ENCODE results near the gene P2RY13. TPM values are rescaled to one million over a fixed set of nuclear protein-coding genes. Genes with fewer than 3 reads are reported as not detected.

P2RY13 gene
- 1 to 10 TPM in 8 of 9 donors, under 1 TPM in 1; 0.66 to 6.0 (median 2.4) TPM for total RNA-seq
- polyA plus RNA-seq = 1 to 10 TPM; 1.2 to 2.7 (median 1.7) TPM
- long read RNA-seq, donor 1 = 0 reads
- long read RNA-seq, donor 2 = 0 reads
- long read RNA-seq, donor 3, partial matches to known transcripts = 0 of 1 reads
- long read RNA-seq, donor 3, other reads (novel, unspliced or antisense) = 0 of 1 reads
- long read RNA-seq, donor 4 = 0 reads
- long read RNA-seq, donor 5, partial matches to known transcripts = 0 of 2 reads
- long read RNA-seq, donor 5, other reads (novel, unspliced or antisense) = 0 of 2 reads
- long read RNA-seq, donor 6, partial matches to known transcripts = 0 of 2 reads
- long read RNA-seq, donor 6, other reads (novel, unspliced or antisense) = 1 of 2 reads
- long read RNA-seq, donor 7 = 0 reads
- long read RNA-seq, donor 8, partial matches to known transcripts = 0 of 1 reads
- long read RNA-seq, donor 8, other reads (novel, unspliced or antisense) = 0 of 1 reads
- long read RNA-seq, donor 9, partial matches to known transcripts = 0 of 1 reads
- long read RNA-seq, donor 9, other reads (novel, unspliced or antisense) = 0 of 1 reads
- long read RNA-seq, donor 10 = 0 reads

DNA sequence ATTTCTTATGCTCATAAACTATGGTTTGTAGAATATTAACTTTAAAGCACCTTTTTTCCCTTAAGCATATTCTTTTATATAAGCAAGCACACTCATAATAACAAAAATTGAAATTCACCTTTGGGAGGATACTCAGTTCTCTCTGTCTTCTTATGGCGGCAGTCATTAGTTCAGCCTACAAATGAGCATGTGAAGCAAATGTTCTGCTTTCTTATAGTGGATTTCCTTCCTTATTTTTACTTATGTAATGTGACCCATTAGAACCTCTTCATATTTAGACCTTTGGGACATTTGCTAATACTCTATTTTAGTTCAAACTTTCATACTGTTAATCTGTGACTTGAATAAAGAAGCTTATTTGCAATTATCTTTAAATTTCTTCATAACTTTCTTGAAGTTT is at the start of gene P2RY13:
Gene P2RY13 (minus strand): TSS at position 187 of the 400 bp plus-strand sequence. CDS start 21 bp downstream, at position 166.
- H3K27me3 ChIP-seq = no peaks in the 10 kb centered on the region
- intact Hi-C loops (cut with DNase I) = no loop called here
- 84 to 94% (median 86%) methylated on average over 1 of the region's 1 CpG for WGBS, 4 donors
- no peak for DNase-seq
- peaks cover 8 to 13% of the 10 kb centered on the region in 2 donors for H3K4me1 ChIP-seq (replicated peaks in 1 of 2)
- TF ChIP-seq POLR2A (IDR thresholded peaks at IDR 0.05) (no peak), CTCF (IDR thresholded peaks at IDR 0.05) (no peak)
- H3K36me3 ChIP-seq (replicated peaks in 1 of 2) = no peaks in the 10 kb centered on the region
- H3K4me3 ChIP-seq = peak within 1 kb of the TSS in 1 of 4 donors; percentile 41
- peak within 1 kb of the TSS in 3 of 5 donors; percentile 5 to 31 (median 28) for H3K27ac ChIP-seq
- H3K9me3 ChIP-seq (replicated peaks in 1 of 3) = no peaks in the 10 kb centered on the region

- no peak for DNase-seq
Observed at GRCh38 chr3:151377768-151378385, 48.5 kb upstream of the P2RY13 start.

GRCh38 chr3:151372063-151372820 is 42.9 kb upstream of the P2RY13 start:
- peak overlapping the region in 2 of 5 donors; percentile 3 to 56 for H3K27ac ChIP-seq
- H3K36me3 ChIP-seq (replicated peaks in 1 of 2) = no peaks in the 10 kb centered on the region
- no peaks in the 10 kb centered on the region for H3K27me3 ChIP-seq
- TF ChIP-seq CTCF (IDR thresholded peaks at IDR 0.05) = no peak
- no peak for TF ChIP-seq POLR2A (IDR thresholded peaks at IDR 0.05)
- H3K9me3 ChIP-seq (replicated peaks in 1 of 3) = no peaks in the 10 kb centered on the region
- intact Hi-C loops (cut with DNase I) = no loop called here
- peaks cover 4 to 7% of the 10 kb centered on the region in 2 donors for H3K4me1 ChIP-seq (replicated peaks in 1 of 2)
- DNase-seq = no peak
- H3K4me3 ChIP-seq = no peak overlapping the region
- 77 to 88% (median 83%) methylated on average over 4 of the region's 4 CpGs for WGBS, 4 donors

More at GRCh38 chr3:151377768-151378385, 48.5 kb upstream of the P2RY13 start:
- Histone ChIP-seq H3K4me3 (no peak overlapping the region), H3K27ac (no peak overlapping the region), H3K4me1 (replicated peaks in 1 of 2) (no peaks in the 10 kb centered on the region), H3K9me3 (replicated peaks in 1 of 3) (no peaks in the 10 kb centered on the region), H3K27me3 (no peaks in the 10 kb centered on the region), H3K36me3 (replicated peaks in 1 of 2) (no peaks in the 10 kb centered on the region)
- TF ChIP-seq POLR2A (IDR thresholded peaks at IDR 0.05) = no peak
- TF ChIP-seq CTCF (IDR thresholded peaks at IDR 0.05) = no peak
- 88 to 93% (median 91%) methylated on average over 8 of the region's 8 CpGs for WGBS, 4 donors
- intact Hi-C loops (cut with DNase I) = no loop called here

GRCh38 chr3:151371526-151371925 is 42.2 kb upstream of the P2RY13 start:
- H3K27me3 ChIP-seq = no peaks in the 10 kb centered on the region
- H3K36me3 ChIP-seq (replicated peaks in 1 of 2) = no peaks in the 10 kb centered on the region
- peaks cover 4 to 7% of the 10 kb centered on the region in 2 donors for H3K4me1 ChIP-seq (replicated peaks in 1 of 2)
- no peaks in the 10 kb centered on the region for H3K9me3 ChIP-seq (replicated peaks in 1 of 3)
- H3K27ac ChIP-seq = peak overlapping the region in 2 of 5 donors; percentile 3 to 56
- DNase-seq = peak in 1 of 7 donors; percentile 12
- no peak overlapping the region for H3K4me3 ChIP-seq
- intact Hi-C loops (cut with DNase I) = no loop called here
- no peak for TF ChIP-seq CTCF (IDR thresholded peaks at IDR 0.05)
- no peak for TF ChIP-seq POLR2A (IDR thresholded peaks at IDR 0.05)
